GM19372 (cell line): ENCODE results near the gene URB2.
"Not testable (repeated sequence)": the region's sequence is repeated elsewhere in the genome, so short reads cannot be mapped to it uniquely, and the experiment has no call there.

Source experiments
- ATAC-seq: cut with Tn5 transposase; IDR thresholded peaks from one replicate; pipeline ENCODE4 v1.9.1; 2021; ENCODE audit warnings: mild to moderate bottlenecking, low read depth, moderate library complexity; ENCODE audit not compliant: unreplicated experiment

The URB2 gene

DNA sequence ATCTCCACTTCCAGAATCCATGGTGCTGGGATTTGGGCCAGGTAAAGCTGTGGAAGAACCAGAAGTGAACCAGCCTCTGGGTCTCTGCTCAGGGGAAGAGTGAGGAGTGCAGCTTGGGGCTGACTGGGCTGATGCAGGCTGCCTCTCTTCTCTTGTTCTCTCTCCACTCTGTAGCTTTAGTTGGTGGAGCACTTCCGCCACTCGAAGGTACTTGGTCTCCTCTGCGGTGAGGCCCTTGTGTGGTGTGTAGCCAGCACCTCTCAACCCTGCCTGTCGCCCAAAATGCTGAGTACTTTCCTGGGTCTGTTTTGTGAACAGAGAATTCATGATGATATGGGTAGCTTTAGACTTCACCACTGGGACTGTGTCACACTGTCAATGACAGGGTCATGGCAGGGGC is 63.2 kb downstream of the URB2 start:
- ATAC-seq, result no peak

DNA sequence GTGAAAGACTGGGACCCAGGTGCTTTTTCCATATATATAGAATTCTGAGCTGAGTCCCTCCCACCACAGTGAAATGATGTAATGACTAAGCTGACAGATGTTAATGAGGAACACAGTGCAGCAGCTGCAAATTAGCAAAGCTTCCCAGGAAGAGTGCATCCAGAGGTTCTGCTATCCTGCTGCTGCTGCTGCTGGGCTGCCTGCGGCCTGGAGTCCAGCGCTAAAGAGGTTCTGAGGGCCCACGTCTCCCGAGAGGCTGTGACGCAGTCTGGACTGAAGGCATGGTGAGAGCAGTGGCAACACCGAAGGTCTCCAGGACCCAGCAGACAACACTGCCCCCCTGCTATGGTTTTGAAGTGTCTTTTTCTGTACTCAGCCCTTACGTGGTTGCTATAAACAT is 63.9 kb downstream of the URB2 start:
- ATAC-seq, result no peak

DNA sequence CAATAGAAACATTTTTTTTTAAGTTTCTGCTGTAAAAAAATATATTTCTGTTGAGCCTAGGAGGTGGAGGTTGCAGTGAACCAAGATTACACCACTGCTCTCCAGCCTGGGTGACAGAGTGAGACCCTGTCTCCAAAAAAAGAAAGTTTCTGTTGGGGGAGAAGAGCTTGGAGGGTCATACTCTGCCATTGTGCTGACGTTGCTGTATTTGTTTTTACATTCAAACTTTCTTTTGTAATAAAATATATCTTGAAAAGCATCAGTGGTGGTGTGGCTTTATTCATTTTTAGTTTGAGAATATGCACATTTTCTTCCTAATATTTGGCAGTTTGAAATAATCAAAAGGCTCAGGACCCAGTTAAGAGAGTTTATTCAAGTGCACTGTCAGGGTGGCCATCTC is 64.6 kb downstream of the URB2 start:
- ATAC-seq, result no peak

DNA sequence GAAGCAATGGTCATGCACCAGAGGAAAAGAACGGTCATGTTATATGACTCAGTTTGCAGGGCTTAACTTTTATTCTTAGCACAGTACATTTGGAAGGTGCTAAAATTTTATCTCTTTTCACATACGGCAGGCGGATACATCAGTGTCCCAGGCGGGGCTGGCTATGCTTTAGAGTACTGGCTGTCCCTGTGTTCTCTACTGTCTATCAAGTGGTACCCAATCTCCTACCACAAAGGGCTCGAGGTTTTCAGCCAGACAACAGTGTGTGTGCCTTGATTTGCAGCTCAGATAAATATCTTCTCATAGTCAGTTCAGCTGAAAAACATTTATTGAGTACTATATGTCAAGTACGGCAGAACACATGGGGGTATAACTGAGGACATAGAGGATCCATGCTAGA is 65.3 kb downstream of the URB2 start:
- no peak for ATAC-seq

DNA sequence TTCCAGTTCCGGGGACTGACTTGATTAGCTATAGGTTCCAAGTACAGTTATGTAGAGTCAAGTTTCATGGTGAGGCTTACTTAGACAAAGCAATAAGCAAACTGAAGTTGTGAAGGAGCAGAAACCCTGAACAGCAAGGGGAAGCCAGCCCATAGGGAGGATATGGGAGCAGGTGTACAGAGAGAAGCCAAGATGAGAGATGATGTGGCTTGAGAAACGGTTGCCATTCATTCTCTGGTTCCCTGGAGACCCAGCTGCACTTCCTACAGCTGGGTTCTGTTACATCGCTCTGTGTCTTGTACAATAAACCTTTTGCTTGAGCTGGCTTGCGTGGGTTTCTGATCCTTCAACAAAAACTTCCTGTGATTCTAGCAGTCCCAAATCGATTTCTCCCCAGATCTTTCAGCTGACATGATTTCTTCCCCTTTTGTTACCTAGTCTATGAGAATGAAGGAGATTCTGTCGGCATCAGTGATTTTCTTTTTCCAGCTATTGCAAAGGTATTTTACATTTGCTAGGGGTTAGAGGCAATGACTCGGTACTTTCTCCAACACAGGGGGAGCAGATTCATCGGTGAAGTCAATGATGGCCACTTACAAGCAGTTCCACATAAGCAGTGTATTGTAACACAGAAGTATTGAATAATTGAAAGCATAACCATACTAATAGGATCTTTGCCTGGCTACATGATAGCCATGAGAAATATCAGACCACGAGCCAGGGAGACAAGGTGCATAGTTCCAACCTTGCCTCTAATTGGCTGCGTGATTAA is 67.3 kb downstream of the URB2 start:
- ATAC-seq, result no peak

DNA sequence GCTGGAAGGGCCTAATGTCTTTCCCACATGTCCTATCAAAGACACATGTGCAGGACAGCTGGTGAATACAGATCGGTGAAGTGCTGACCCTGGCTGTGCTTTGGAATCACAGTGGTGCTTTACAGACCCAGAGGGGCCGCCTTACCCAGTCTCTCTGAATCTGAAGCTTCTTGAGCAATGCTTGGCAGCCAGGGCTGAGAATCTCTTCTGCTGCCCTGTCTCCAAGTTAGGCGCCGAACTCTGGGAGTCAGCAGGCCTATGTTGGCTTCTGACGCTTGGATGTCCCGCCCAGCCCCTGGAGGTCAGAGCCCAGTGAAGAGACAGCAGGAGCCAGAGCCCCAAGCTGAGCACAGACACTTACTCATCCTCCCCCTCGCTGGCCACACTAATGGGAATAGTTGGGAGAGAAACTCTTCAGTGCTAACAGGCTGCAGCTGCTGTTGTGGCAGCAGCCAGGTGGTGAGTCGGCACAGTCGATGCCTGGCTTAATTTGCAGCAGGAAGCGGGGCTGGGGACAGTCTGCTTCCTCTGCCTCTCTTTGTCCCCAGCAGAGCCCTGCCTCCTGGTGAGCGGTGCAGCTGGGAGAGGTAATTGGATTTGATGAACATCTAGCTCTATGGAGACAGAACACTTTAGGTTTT is 68.1 kb downstream of the URB2 start:
- no peak for ATAC-seq

DNA sequence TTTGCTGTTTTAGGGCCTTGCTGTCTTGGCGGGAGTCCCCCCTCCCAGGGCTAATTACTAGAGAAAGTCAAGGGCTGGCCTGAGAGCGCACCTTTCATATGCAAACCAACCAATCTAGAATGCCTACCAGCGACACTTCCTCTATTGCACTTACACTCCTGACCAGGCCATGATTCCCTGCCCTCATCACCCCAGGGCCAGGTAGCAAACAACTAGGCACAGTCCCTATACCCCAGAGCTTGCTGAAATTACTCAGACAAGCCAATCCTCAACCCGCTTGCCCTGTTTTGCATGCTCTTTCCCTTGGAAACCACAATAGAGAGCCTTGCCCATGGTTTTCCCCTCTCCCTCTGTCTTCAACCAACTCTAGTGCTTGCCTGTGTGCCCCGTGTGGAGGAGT is 70.3 kb downstream of the URB2 start:
- ATAC-seq, result no peak

DNA sequence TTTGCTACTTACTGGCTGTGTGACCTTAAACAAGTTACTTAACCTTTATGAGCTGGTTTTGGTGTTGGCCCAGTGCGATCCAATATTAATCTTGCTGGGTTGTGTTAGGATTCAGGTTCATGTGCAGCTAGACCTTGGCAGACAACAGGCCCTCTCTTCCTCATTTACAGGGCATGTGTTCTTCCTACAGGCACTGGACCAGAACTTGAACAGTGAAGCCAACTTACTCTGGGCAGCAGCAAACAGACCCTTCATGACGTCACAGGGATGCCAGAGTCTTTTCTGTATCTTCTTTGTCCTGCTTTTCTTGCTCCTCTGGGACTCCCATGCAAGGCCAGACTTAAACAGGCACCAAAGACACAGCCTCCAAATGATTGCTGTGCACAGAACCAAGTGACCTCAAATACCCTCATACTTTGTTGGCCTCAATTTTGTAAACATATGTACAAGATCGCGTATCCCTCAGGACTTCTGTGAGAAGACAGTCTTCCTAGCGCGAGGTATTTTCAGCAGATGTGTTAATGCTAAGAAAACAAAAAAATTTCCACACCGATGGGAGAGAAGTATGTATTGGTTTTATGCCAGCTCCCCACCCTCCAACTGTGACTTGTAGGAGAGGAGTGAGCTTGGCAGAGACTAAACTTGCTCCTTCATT is 73.7 kb downstream of the URB2 start:
- no peak for ATAC-seq

DNA sequence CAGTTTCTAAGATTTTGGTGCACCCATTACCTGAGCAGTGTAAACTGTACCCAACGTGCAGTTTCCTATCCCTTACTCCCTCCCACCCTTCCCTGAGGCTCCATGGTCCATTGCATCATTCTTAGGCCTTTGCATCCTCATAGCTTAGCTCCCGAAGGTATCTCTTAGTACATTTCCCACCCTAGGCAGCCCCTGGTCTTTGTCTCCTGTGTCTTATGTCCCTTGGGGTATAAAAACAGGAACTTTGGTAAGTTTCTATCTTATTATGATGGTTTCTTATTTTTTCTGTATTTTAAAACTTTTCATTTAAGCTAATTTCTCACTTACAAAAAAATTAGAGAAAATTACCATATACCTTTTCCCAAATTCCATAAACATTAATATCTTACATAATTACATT is 78.1 kb downstream of the URB2 start:
- ATAC-seq, result no peak

DNA sequence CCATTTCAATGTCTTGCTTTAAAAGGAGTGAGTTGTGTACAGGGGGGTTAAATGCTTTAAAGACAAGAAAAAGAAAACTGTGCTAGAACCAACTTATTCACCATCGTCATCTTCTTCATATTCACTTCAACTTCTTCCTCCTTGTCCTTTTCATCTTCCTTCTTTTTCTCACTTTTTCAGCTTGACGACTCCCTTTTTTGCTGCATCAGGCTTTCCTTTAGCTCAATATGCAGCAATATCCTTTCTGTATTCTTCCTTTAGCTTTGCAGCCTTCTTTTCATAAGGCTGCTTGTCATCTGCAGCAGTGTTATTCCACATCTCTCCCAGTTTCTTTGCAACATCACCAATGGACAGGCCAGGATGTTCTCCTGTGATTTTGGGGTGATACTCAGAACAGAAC is 79.1 kb downstream of the URB2 start:
- not testable (repeated sequence) for ATAC-seq

DNA sequence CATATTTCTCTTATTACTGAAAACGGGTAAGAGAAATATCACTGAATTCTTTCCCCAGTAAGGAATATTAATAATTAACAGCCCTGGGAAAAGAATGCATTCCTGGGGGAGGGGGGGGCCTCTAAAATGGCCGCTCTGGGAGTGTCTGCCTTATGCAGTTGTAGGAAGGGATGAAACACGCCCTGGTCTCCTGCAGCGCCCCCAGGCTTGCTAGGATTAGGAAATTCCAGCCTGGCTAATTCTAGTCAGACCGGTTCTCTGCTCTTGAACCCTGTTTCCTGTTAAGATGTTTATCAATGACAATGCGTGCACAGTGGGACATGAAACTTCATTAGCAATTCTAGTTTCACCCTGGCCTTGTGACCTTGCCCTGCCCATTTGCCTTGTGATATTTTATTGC is 81.1 kb downstream of the URB2 start:
- ATAC-seq, result not testable (repeated sequence)

DNA sequence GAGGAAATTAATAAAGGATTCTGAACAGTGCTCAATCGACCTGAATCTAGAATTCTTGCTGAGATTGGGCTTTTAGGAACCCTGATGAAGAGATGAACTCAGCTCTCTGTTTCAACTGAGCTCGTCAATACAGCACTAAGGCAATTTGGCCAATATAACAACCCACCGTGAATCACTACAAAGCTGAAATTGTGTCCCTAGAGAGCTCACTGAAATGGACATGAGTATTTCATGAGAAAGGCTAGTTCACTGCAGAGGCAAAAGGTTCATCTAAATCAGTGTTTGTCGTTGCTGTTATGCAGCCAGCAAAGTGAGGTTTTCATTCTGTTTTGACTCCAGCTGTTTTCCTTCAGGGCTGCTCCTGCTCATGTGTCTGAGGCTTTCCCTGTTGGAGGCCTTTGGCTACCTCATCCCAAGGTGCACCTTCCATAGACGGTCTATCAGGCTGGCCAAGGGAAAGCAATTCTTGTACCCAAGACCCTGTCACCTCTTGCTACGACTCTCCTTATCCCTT is 83.5 kb downstream of the URB2 start:
- no peak for ATAC-seq
